Measurements from ENCODE around the gene CDH8.

The CDH8 gene

GRCh38 chr16:61645561-61645960 lies 390.7 kb downstream of the CDH8 start:
- TF ChIP-seq CREB1 (IDR thresholded peaks at IDR 0.05; ENCODE audit: low read depth) (no peak), TEAD4 (IDR thresholded peaks at IDR 0.05) (no peak), CEBPB (IDR thresholded peaks at IDR 0.05) (no peak), USF1 (IDR thresholded peaks at IDR 0.05) (no peak), TCF12 (IDR thresholded peaks at IDR 0.05; ENCODE audit: low read depth) (no peak), EP300 (IDR thresholded peaks at IDR 0.05; ENCODE audit: borderline replicate concordance) (no peak), FOXM1 (IDR thresholded peaks at IDR 0.05; ENCODE audit: borderline replicate concordance, low read depth) (no peak), EGR1 (IDR thresholded peaks at IDR 0.05) (no peak), YY1 (IDR thresholded peaks at IDR 0.05; ENCODE audit: low read depth) (no peak), TAF1 (IDR thresholded peaks at IDR 0.05; ENCODE audit: low read depth) (no peak), ZBTB7A (IDR thresholded peaks at IDR 0.05; ENCODE audit: low read depth) (no peak), REST (IDR thresholded peaks at IDR 0.05; ENCODE audit: low read depth) (no peak), MAX (IDR thresholded peaks at IDR 0.05) (no peak)

- TF ChIP-seq TEAD4 (IDR thresholded peaks at IDR 0.05) = no peak
- TF ChIP-seq REST (IDR thresholded peaks at IDR 0.05; ENCODE audit: low read depth) = no peak
- no peak for TF ChIP-seq TAF1 (IDR thresholded peaks at IDR 0.05; ENCODE audit: low read depth)
- TF ChIP-seq MAX (IDR thresholded peaks at IDR 0.05) = no peak
- no peak for TF ChIP-seq RAD21 (IDR thresholded peaks at IDR 0.05; ENCODE audit: low read depth)
- TF ChIP-seq CEBPB (IDR thresholded peaks at IDR 0.05) = no peak
- TF ChIP-seq NFIC (IDR thresholded peaks at IDR 0.05) = no peak
- TF ChIP-seq CREB1 (IDR thresholded peaks at IDR 0.05; ENCODE audit: low read depth) = no peak
- no peak for TF ChIP-seq ZBTB7A (IDR thresholded peaks at IDR 0.05; ENCODE audit: low read depth)
- no peak for TF ChIP-seq EGR1 (IDR thresholded peaks at IDR 0.05)
- TF ChIP-seq FOXM1 (IDR thresholded peaks at IDR 0.05; ENCODE audit: borderline replicate concordance, low read depth) = no peak
- no peak for TF ChIP-seq YY1 (IDR thresholded peaks at IDR 0.05; ENCODE audit: low read depth)
- no peak for TF ChIP-seq TCF12 (IDR thresholded peaks at IDR 0.05; ENCODE audit: low read depth)
- TF ChIP-seq EP300 (IDR thresholded peaks at IDR 0.05; ENCODE audit: borderline replicate concordance) = no peak
Measured at GRCh38 chr16:61644736-61645135, 391.5 kb downstream of the CDH8 start.

- TF ChIP-seq CREB1 (IDR thresholded peaks at IDR 0.05; ENCODE audit: low read depth) (no peak), RAD21 (IDR thresholded peaks at IDR 0.05; ENCODE audit: low read depth) (no peak), TAF1 (IDR thresholded peaks at IDR 0.05; ENCODE audit: low read depth) (no peak), EP300 (IDR thresholded peaks at IDR 0.05; ENCODE audit: borderline replicate concordance) (no peak), EGR1 (IDR thresholded peaks at IDR 0.05) (no peak), MAX (IDR thresholded peaks at IDR 0.05) (no peak), CEBPB (IDR thresholded peaks at IDR 0.05) (no peak)
Measured at GRCh38 chr16:61617219-61617783, 418.9 kb downstream of the CDH8 start.

- no peak for TF ChIP-seq TAF1 (IDR thresholded peaks at IDR 0.05; ENCODE audit: low read depth)
- TF ChIP-seq CEBPB (IDR thresholded peaks at IDR 0.05) = no peak
- TF ChIP-seq YY1 (IDR thresholded peaks at IDR 0.05; ENCODE audit: low read depth) = no peak
- no peak for TF ChIP-seq TEAD4 (IDR thresholded peaks at IDR 0.05)
Measured at GRCh38 chr16:61616088-61616487, 420.1 kb downstream of the CDH8 start.

- TF ChIP-seq EGR1 (IDR thresholded peaks at IDR 0.05) = no peak
- TF ChIP-seq NFIC (IDR thresholded peaks at IDR 0.05) = no peak
- TF ChIP-seq TEAD4 (IDR thresholded peaks at IDR 0.05) = no peak
- TF ChIP-seq CREB1 (IDR thresholded peaks at IDR 0.05; ENCODE audit: low read depth) = no peak
- TF ChIP-seq MAX (IDR thresholded peaks at IDR 0.05) = no peak
- no peak for TF ChIP-seq CEBPB (IDR thresholded peaks at IDR 0.05)
- TF ChIP-seq REST (IDR thresholded peaks at IDR 0.05; ENCODE audit: low read depth) = no peak
- no peak for TF ChIP-seq USF1 (IDR thresholded peaks at IDR 0.05)
- TF ChIP-seq FOXM1 (IDR thresholded peaks at IDR 0.05; ENCODE audit: borderline replicate concordance, low read depth) = no peak
- TF ChIP-seq YY1 (IDR thresholded peaks at IDR 0.05; ENCODE audit: low read depth) = no peak
- TF ChIP-seq ZBTB7A (IDR thresholded peaks at IDR 0.05; ENCODE audit: low read depth) = no peak
- no peak for TF ChIP-seq TAF1 (IDR thresholded peaks at IDR 0.05; ENCODE audit: low read depth)
- no peak for TF ChIP-seq RAD21 (IDR thresholded peaks at IDR 0.05; ENCODE audit: low read depth)
- no peak for TF ChIP-seq TCF12 (IDR thresholded peaks at IDR 0.05; ENCODE audit: low read depth)
- no peak for TF ChIP-seq EP300 (IDR thresholded peaks at IDR 0.05; ENCODE audit: borderline replicate concordance)
Measured at GRCh38 chr16:61611847-61612491, 424.3 kb downstream of the CDH8 start.

Data from Ishikawa (cell line).